PFSK-1 (cell line): ENCODE data around the gene CYBA.

ENCODE experiments used
- FOXP2 ChIP-seq: optimal IDR thresholded peaks from 2 replicates; pipeline ENCODE3; 2011; ENCODE audit warnings: borderline replicate concordance, control low read depth, inconsistent platforms; ENCODE audit not compliant: insufficient read depth; ENCODE audit errors: extremely low read length, extremely low read depth
- POLR2AphosphoS5 ChIP-seq: IDR thresholded peaks from 2 replicates; pipeline ENCODE4 v1.6.1; 2012; ENCODE audit warnings: low read depth, mild to moderate bottlenecking, control low read depth, low read length, moderate library complexity
- SIN3A ChIP-seq: IDR thresholded peaks from 2 replicates; pipeline ENCODE4 v1.6.1; 2012; ENCODE audit warnings: mild to moderate bottlenecking, low read length, moderate library complexity, borderline replicate concordance; ENCODE audit not compliant: insufficient read depth
- TAF1 ChIP-seq: IDR thresholded peaks from 2 replicates; pipeline ENCODE4 v1.6.1; 2012; ENCODE audit warnings: low read length, control low read depth, borderline replicate concordance; ENCODE audit not compliant: insufficient read depth
- TF ChIP-seq, protein P1 (sequence below), 2 experiments: IDR thresholded peaks; 2 replicates each; pipeline versions ENCODE4 v1.6.1 to v1.8.0; 2011 to 2012; ENCODE audit warnings: low read depth in 2 of 2, low read length in 2 of 2, control low read depth in 1 of 2, inconsistent platforms in 1 of 2, mild to moderate bottlenecking in 1 of 2, moderate library complexity in 1 of 2; ENCODE audit not compliant: insufficient read depth in 1 of 2

Gene CYBA

DNA sequence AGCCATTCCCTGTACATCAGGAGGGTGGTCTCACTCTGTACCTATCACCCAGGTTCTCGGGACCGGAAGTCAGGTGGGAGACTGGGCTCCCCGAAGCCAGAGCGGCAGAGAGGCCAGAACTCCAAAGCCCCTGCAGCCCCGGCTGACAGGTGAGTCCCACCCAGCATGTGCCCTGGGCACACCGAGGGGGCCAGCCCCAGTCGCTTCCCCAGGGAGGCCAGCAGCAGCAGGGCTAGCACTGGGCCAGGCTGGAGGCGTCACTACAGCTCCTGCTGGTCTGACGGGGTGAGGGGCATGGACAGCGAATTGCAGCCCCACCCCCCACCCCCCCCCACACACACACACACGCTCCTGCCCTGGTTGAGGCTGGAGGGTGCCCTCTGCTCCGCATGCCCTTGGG, 20.4 kb downstream of the CYBA start:
- TF ChIP-seq, protein P1, sequence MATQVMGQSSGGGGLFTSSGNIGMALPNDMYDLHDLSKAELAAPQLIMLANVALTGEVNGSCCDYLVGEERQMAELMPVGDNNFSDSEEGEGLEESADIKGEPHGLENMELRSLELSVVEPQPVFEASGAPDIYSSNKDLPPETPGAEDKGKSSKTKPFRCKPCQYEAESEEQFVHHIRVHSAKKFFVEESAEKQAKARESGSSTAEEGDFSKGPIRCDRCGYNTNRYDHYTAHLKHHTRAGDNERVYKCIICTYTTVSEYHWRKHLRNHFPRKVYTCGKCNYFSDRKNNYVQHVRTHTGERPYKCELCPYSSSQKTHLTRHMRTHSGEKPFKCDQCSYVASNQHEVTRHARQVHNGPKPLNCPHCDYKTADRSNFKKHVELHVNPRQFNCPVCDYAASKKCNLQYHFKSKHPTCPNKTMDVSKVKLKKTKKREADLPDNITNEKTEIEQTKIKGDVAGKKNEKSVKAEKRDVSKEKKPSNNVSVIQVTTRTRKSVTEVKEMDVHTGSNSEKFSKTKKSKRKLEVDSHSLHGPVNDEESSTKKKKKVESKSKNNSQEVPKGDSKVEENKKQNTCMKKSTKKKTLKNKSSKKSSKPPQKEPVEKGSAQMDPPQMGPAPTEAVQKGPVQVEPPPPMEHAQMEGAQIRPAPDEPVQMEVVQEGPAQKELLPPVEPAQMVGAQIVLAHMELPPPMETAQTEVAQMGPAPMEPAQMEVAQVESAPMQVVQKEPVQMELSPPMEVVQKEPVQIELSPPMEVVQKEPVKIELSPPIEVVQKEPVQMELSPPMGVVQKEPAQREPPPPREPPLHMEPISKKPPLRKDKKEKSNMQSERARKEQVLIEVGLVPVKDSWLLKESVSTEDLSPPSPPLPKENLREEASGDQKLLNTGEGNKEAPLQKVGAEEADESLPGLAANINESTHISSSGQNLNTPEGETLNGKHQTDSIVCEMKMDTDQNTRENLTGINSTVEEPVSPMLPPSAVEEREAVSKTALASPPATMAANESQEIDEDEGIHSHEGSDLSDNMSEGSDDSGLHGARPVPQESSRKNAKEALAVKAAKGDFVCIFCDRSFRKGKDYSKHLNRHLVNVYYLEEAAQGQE (IDR thresholded peaks at IDR 0.05; ENCODE audit: insufficient read depth in 1 of 2, low read depth in 2 of 2, low read length in 2 of 2), result no peak
- TF ChIP-seq TAF1 (no peak), SIN3A (no peak), POLR2AphosphoS5 (no peak), FOXP2 (no peak)

DNA sequence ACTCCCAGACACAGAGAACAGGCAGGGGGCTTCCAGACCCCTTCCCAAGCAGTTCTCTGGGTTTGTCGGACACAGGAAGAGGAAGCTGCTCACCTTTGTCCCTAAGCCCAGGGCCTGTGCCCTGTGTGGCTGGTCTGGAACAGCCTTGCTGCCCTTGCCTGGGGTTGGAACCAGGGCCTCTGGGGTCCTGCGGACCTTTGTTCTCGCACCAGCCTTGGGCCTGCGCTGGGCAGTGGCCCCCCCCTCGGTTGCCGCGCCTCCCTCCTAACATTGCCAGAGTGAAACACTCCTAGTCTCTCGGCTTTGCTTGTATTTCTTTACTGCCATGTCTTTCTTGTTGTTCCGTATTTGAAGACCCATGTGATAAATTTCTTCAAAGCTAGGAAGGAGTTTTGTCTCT, 21.0 kb downstream of the CYBA start:
- TF ChIP-seq POLR2AphosphoS5 (no peak), TAF1 (no peak), FOXP2 (no peak), SIN3A (no peak)
- TF ChIP-seq, protein P1 (IDR thresholded peaks at IDR 0.05; ENCODE audit: insufficient read depth in 1 of 2, low read depth in 2 of 2, low read length in 2 of 2), result no peak

DNA sequence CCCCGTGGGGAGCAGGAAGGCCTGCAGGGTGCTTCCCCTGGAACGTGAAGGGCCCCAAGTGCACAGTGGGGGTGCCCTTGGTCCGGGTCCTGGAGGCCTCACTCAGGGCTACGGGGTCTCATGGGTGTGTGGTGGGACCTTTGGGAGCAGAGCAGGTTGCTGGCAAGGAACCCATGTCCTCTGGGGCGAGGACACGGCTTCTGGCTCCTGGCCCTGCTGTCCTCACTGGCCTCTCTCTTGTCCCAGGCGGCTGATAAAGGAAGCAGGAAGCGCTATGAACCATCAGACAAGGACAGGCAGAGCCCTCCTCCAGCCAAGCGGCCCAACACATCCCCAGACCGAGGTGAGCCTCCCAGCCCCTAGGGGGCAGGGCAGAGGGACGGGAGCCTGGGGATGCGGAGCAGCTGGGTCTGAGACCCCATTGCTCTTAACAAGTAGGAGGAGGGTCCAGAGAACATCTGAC, 22.3 kb downstream of the CYBA start:
- TF ChIP-seq TAF1 (no peak), POLR2AphosphoS5 (no peak), SIN3A (no peak), FOXP2 (no peak)
- TF ChIP-seq, protein P1 (IDR thresholded peaks at IDR 0.05; ENCODE audit: insufficient read depth in 1 of 2, low read depth in 2 of 2, low read length in 2 of 2), result no peak

DNA sequence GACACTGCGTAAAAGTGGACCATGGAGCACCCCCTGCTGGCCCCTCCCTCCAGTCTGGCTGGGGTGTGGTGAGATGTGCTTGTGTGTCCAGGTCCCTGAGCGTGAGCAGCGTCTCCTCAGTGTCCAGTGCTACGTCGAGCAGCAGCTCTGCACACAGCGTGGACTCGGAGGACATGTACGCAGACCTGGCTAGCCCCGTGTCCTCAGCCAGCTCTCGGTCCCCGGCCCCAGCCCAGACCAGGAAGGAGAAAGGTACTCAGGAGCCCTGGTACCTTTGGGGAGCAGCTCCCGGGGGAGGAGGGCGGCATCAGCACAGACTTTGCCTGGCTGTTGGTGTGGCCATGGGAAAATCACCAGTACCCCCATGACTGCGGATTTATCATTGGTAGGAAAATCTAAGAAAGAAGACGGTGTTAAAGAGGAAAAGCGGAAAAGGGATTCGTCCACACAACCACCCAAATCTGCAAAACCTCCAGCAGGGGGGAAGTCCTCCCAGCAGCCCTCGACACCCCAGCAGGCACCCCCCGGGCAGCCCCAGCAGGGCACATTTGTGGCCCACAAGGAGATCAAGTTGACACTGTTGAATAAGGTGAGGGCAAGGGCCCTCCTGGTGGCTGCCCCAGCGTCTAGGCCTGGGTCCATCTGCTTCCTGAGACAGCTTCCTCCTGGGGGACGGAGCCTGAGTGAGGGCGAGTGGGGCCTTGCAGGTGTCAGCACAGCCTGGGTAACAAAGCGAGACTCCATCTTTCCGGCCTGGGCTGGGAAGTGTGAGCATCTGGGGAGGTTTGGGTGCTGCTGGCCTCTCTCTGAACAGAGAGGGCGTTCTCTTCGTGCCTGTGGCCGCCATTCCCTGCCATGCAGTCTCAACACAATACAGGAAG, 23.1 kb downstream of the CYBA start:
- TF ChIP-seq, protein P1 (IDR thresholded peaks at IDR 0.05; ENCODE audit: insufficient read depth in 1 of 2, low read depth in 2 of 2, low read length in 2 of 2), result no peak
- TF ChIP-seq TAF1 (no peak), SIN3A (no peak), FOXP2 (no peak), POLR2AphosphoS5 (no peak)
